Psoas muscle (tissue), 8 donors: ENCODE results near the gene CELF1. TPM values are rescaled to one million over a fixed set of nuclear protein-coding genes. Genes with fewer than 3 reads are reported as not detected.
A peak's percentile ranks its signal among the peaks of the same experiment; 100 is the strongest.

Experiments
- ATAC-seq, 4 donors: fragments of 200-7000 bp; cut with Tn5 transposase; one replicate each; pipeline ENCODE4 v1.9.1; 2020; ENCODE audit warnings: moderate library complexity in 3 of 4, mild to moderate bottlenecking in 2 of 4
- DNase-seq, 2 donors: peaks; one replicate each; pipeline ENCODE4 v3.0.0-alpha.2; 2020
- H3K27ac ChIP-seq: fragments of 200-600 bp; one replicate; pipeline ENCODE4 v1.8.0; 2022
- H3K27me3 ChIP-seq, 3 donors: fragments of 200-600 bp in 1 of 3; one replicate each; pipeline versions ENCODE4 v1.6.1 to v1.8.0; 2013 to 2022; ENCODE audit warnings: low read length in 2 of 3, mild to moderate bottlenecking in 2 of 3, moderate library complexity in 1 of 3; ENCODE audit not compliant: insufficient read depth in 3 of 3
- H3K36me3 ChIP-seq, 2 donors: fragments of 200-600 bp in 1 of 2; one replicate each; pipeline versions ENCODE4 v1.6.1 to v1.8.0; 2013 to 2022; ENCODE audit warnings: low read depth in 1 of 2, mild to moderate bottlenecking in 1 of 2, moderate library complexity in 1 of 2; ENCODE audit not compliant: insufficient read depth in 1 of 2
- H3K4me1 ChIP-seq: fragments of 200-600 bp; one replicate; pipeline ENCODE4 v1.8.0; 2022
- H3K4me3 ChIP-seq: fragments of 200-600 bp; one replicate; pipeline ENCODE4 v1.8.0; 2022; ENCODE audit warnings: mild to moderate bottlenecking
- H3K9me3 ChIP-seq: fragments of 200-600 bp; one replicate; pipeline ENCODE4 v1.8.0; 2022
- CTCF ChIP-seq: fragments of 200-600 bp; IDR thresholded peaks from one replicate; pipeline ENCODE4 v1.8.0; 2022; ENCODE audit warnings: antibody characterized with exemption
- WGBS, 3 donors: extraction: QIAGEN DNeasy Blood & Tissue Kit; methylation state at CpG; one replicate each; pipeline versions ENCODE4 v1.1.6 to v1.1.7; 2013; 5-methylcytosine and 5-hydroxymethylcytosine counted together
- intact Hi-C, 2 donors: fragments of 100-400 bp; cut with DNase I; formaldehyde crosslinking; loops; one replicate each; pipeline versions ENCODE4 v1.11.0 to v1.14.2; 2022
- polyA plus RNA-seq, 3 donors: library from polyadenylated mRNA; stranded (reverse); fragments of 200-250 nt; gene quantifications; one replicate each; pipeline ENCODE4 v1.2.3, GENCODE V29; 2013
- total RNA-seq, 4 donors: library from RNA; stranded (reverse); fragmentation: NEBNext Ultra II Directional in 2 of 4; extraction: Animal tissue kit (Norgen Biotek cat#: 25700) in 2 of 4; gene quantifications; one replicate each; pipeline versions ENCODE4 v1.2.1 to v1.2.4, GENCODE V29; 2021 to 2023
- donor health status: healthy with polysubstance abuse.
- donor health status: DM: no; HTN: no; CAD: no; lungs with moderate emphysema.
- donor health status: Bipolar disorder and iron deficiency.
- donor health status: healthy.
- donor health status: DM: yes; HTN: yes; CAD: no.
- donor health status: DM: no; HTN: no; CAD: no.
- donor health status: DM: no; HTN: no; CAD: no.
- donor health status: DM: yes; HTN: yes; CAD: no.

CELF1 gene
- total and polyA plus RNA-seq, 7 donors = 40.1 to 193 (median 112) TPM

- Histone ChIP-seq H3K4me3 (peak within 1 kb of the TSS; percentile 24), H3K36me3 (no peaks in the 10 kb centered on the region), H3K27me3 (peaks cover 0 to 49% (median 22%) of the 10 kb centered on the region in 3 donors), H3K9me3 (no peaks in the 10 kb centered on the region), H3K27ac (no peak within 1 kb of the TSS), H3K4me1 (no peaks in the 10 kb centered on the region)
- DNase-seq (no peak), ATAC-seq (peak in 1 of 4 donors; percentile 10)
- intact Hi-C loops = no loop called here
- 3 to 4% (median 4%) methylated on average over 38 to 48 of the region's 48 CpGs for WGBS, 3 donors
- no peak for TF ChIP-seq CTCF
Measured at GRCh38 chr11:47593934-47594855, 41.3 kb upstream of the CELF1 start, which contains the start of gene C1QTNF4. Gene C1QTNF4 (minus strand): TSS chr11:47594411. CDS start chr11:47590810, 3,601 bp downstream.

DNA sequence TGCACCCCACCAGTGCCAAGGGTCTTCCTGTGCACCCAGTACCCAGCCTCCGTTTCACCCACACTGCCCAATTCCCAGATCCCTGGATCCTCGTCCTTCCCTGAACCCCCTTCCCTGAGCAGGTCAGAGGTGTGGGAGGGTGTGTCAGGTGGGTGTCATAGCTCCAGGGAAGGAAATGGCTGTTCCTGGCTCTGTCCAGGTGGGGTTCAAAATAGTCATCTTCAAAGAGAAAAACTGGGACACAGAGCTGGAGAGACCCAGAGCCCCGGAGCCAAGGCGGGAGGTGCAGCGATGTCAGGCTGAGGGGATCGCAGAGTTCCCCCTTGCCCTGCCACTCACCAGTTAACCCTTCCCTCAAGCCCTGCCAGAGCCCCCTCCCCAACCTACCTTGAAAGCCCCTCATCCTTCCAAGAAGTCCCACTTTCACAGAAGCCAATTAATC lies 40.6 kb upstream of the CELF1 start:
- DNase-seq = no peak
- Histone ChIP-seq H3K27ac (no peak overlapping the region), H3K27me3 (peaks cover 0 to 53% (median 23%) of the 10 kb centered on the region in 3 donors), H3K9me3 (no peaks in the 10 kb centered on the region), H3K36me3 (no peaks in the 10 kb centered on the region), H3K4me1 (no peaks in the 10 kb centered on the region), H3K4me3 (peak overlapping the region; percentile 24)
- 15 to 29% (median 17%) methylated on average over 6 of the region's 6 CpGs for WGBS, 3 donors
- intact Hi-C loops = no loop called here
- ATAC-seq = no peak
- TF ChIP-seq CTCF = no peak

DNA sequence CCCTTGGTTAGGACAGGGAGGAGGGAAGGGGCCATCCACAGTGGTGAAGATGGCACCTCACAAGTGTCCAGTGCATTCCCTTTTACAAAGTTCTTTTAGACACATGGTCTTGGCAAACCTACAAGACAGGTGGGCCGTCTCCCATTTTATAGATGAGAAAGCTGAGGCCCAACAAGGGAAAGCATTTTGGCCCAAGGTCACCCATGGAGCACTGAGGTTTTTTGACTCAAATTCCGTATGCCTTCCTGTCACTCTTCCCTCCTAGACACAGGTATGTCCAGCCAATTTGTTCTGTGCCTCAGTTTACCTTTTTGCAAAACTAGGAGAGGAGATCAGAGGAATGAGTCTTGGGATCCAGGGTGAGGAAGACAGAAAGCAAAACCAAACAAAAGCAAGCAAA lies 40.0 kb upstream of the CELF1 start:
- no peaks in the 10 kb centered on the region for H3K36me3 ChIP-seq
- H3K27ac ChIP-seq = no peak overlapping the region
- no peak overlapping the region for H3K4me3 ChIP-seq
- no peak for TF ChIP-seq CTCF
- intact Hi-C loops = no loop called here
- H3K27me3 ChIP-seq = peaks cover 0 to 53% (median 23%) of the 10 kb centered on the region in 3 donors
- H3K4me1 ChIP-seq = no peaks in the 10 kb centered on the region
- WGBS, 3 donors = 75 to 81% (median 79%) methylated on average over 2 of the region's 2 CpGs
- no peak for DNase-seq
- no peak for ATAC-seq
- no peaks in the 10 kb centered on the region for H3K9me3 ChIP-seq

GRCh38 chr11:47592251-47592650 lies 39.3 kb upstream of the CELF1 start:
- H3K9me3 ChIP-seq = no peaks in the 10 kb centered on the region
- DNase-seq (no peak), ATAC-seq (no peak)
- H3K36me3 ChIP-seq = no peaks in the 10 kb centered on the region
- 63 to 74% (median 64%) methylated on average over 4 of the region's 4 CpGs for WGBS, 3 donors
- intact Hi-C loops = no loop called here
- no peaks in the 10 kb centered on the region for H3K4me1 ChIP-seq
- no peak for TF ChIP-seq CTCF
- H3K27ac ChIP-seq = no peak overlapping the region
- H3K27me3 ChIP-seq = peaks cover 0 to 53% (median 23%) of the 10 kb centered on the region in 3 donors
- no peak overlapping the region for H3K4me3 ChIP-seq
